T-cell (primary cell): Measurements from ENCODE around the gene LOXL4. TPM values are rescaled to one million over a fixed set of nuclear protein-coding genes. Genes with fewer than 3 reads are reported as not detected.
A peak's percentile ranks its signal among the peaks of the same experiment; 100 is the strongest.

Source experiments
- ATAC-seq, 4 experiments: fragments of 200-7000 bp in 3 of 4; fragments of 150-1000 bp in 1 of 4; cut with Tn5 transposase; replicated peaks in 1 of 4; 1 replicate in 3 of 4; 2 replicates in 1 of 4; pipeline ENCODE4 v1.10.0; 2021; ENCODE audit warnings: moderate library complexity in 3 of 4, mild to moderate bottlenecking in 2 of 4, moderate number of reproducible peaks in 1 of 4
- CTCF ChIA-PET, 2 donors: fragments of 300-600 bp; sonication (Branson Sonifier 250); formaldehyde crosslinking; loops; one replicate each; lab custom pipeline; 2022; ENCODE audit warnings: antibody characterized with exemption in 2 of 2; lab: Charles Lee
- POLR2A ChIA-PET, 2 donors: fragments of 300-600 bp; sonication (Branson Sonifier 250); formaldehyde crosslinking; loops; one replicate each; lab custom pipeline; 2022; ENCODE audit warnings: antibody characterized with exemption in 2 of 2; lab: Charles Lee
- DNase-seq, 35 experiments: peaks; one replicate each; pipeline versions ENCODE4 v3.0.0 to v3.0.0-alpha.2; 2013 to 2023
- H3K27ac ChIP-seq: one replicate; pipeline ENCODE4 v1.5.1; 2013; ENCODE audit warnings: low read length
- H3K27me3 ChIP-seq, 2 experiments: replicated peaks in 1 of 2; 1 replicate in 1 of 2; 2 replicates in 1 of 2; pipeline versions ENCODE4 v1.6.1 to v1.7.0; 2013; ENCODE audit warnings: low read length in 1 of 2, mixed read lengths in 1 of 2; ENCODE audit not compliant: control insufficient read depth in 2 of 2, insufficient read depth in 2 of 2; ENCODE audit errors: extremely low read depth in 1 of 2
- H3K36me3 ChIP-seq, 2 donors: 1 replicate in 1 of 2; 2 replicates in 1 of 2; pipeline versions ENCODE4 v1.6.1 to v1.7.0; 2013; ENCODE audit warnings: low read length in 1 of 2; ENCODE audit not compliant: control insufficient read depth in 2 of 2, insufficient read depth in 1 of 2; ENCODE audit errors: extremely low read depth in 1 of 2
- H3K4me1 ChIP-seq, 2 experiments: 1 replicate in 1 of 2; 2 replicates in 1 of 2; pipeline versions ENCODE4 v1.6.1 to v1.7.0; 2013; ENCODE audit warnings: low read length in 2 of 2, mixed read lengths in 1 of 2; ENCODE audit not compliant: insufficient read depth in 2 of 2, control insufficient read depth in 1 of 2; ENCODE audit errors: extremely low read depth in 1 of 2
- H3K4me3 ChIP-seq, 2 donors: 1 replicate in 1 of 2; 2 replicates in 1 of 2; pipeline versions ENCODE4 v1.5.1 to v1.7.0; 2013; ENCODE audit warnings: mild to moderate bottlenecking in 2 of 2, low read length in 1 of 2, moderate library complexity in 1 of 2; ENCODE audit not compliant: control insufficient read depth in 1 of 2; ENCODE audit errors: extremely low read depth in 1 of 2
- H3K9me3 ChIP-seq: 2 replicates; pipeline ENCODE4 v1.7.0; 2013
- H3K27ac Mint-ChIP-seq, 2 donors: one replicate each; pipeline ENCODE4 v1.8.0; 2020 to 2021; ENCODE audit warnings: mild to moderate bottlenecking in 2 of 2, mixed read lengths in 2 of 2
- H3K27me3 Mint-ChIP-seq, 2 donors: one replicate each; pipeline ENCODE4 v1.8.0; 2021 to 2022; ENCODE audit warnings: mixed read lengths in 2 of 2
- H3K36me3 Mint-ChIP-seq: one replicate; pipeline ENCODE4 v1.8.0; 2021; ENCODE audit warnings: mixed read lengths
- H3K4me1 Mint-ChIP-seq, 3 donors: one replicate each; pipeline ENCODE4 v1.8.0; 2020 to 2022; ENCODE audit warnings: mixed read lengths in 3 of 3, mild to moderate bottlenecking in 1 of 3
- H3K4me3 Mint-ChIP-seq, 3 donors: one replicate each; pipeline ENCODE4 v1.8.0; 2020 to 2022; ENCODE audit warnings: mild to moderate bottlenecking in 3 of 3, mixed read lengths in 3 of 3, moderate library complexity in 3 of 3
- H3K9me3 Mint-ChIP-seq, 3 donors: one replicate each; pipeline ENCODE4 v1.8.0; 2020 to 2022; ENCODE audit warnings: mixed read lengths in 3 of 3
- WGBS: methylation state at CpG from one replicate; pipeline ENCODE4 v1.1.5; 2013; ENCODE audit warnings: missing lambda C conversion rate; ENCODE audit not compliant: insufficient coverage; 5-methylcytosine and 5-hydroxymethylcytosine counted together
- total RNA-seq, 35 experiments: library from RNA in 6 of 35; stranded (reverse) in 6 of 35; fragments of 120-200 nt in 1 of 35; gene quantifications; one replicate each; pipeline versions ENCODE4 v1.2.1 to v1.2.4 and lab custom pipeline; 2013 to 2026

The LOXL4 gene
- total RNA-seq, 5 donors from 2014 or later (not counting 1 experiment from before 2014, with no cell fraction given), result 0.09 TPM; not detected in 4

DNA sequence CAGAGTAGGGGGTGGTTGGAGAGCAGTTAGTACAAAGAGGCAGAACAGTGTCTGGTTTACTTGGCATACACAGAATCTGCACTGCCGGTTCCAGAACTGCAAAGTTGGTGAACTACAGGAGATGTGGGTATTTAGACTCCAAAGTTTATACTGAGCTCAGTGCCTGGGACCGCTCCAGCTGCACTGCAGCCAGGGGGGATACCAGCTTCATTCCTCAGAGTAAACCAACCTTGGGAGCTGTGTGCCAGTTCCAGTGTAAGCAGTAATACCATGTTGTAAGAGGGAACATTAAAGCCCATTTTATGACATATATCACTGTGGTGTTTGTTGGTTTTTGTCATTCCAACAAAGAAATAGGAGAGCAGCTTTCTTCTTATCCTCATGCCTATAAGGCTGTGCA, 23.4 kb downstream of the LOXL4 start:
- H3K4me3 ChIP-seq, result no peak overlapping the region
- Mint-ChIP-seq H3K4me1 (no peaks in the 10 kb centered on the region), H3K4me3 (no peak overlapping the region), H3K27ac (no peak overlapping the region), H3K9me3 (no peaks in the 10 kb centered on the region), H3K27me3 (no peaks in the 10 kb centered on the region), H3K36me3 (peaks cover 54% of the 10 kb centered on the region)
- WGBS, result no CpG with 5 or more reads among the region's 2 CpGs
- CTCF ChIA-PET, result interaction anchor here in 1 of 2 donors (0.6 kb wide), 1 partner anchor 66 kb away, joined by 3 read pairs; no protein-coding TSS in a partner anchor
- ATAC-seq (no peak), DNase-seq (no peak)
- peaks cover 17 to 73% of the 10 kb centered on the region in 2 donors for H3K36me3 ChIP-seq
- POLR2A ChIA-PET, result no interaction called here
- no peaks in the 10 kb centered on the region for H3K4me1 ChIP-seq
- H3K27ac ChIP-seq, result no peak overlapping the region
- no peaks in the 10 kb centered on the region for H3K9me3 ChIP-seq
- no peaks in the 10 kb centered on the region for H3K27me3 ChIP-seq

DNA sequence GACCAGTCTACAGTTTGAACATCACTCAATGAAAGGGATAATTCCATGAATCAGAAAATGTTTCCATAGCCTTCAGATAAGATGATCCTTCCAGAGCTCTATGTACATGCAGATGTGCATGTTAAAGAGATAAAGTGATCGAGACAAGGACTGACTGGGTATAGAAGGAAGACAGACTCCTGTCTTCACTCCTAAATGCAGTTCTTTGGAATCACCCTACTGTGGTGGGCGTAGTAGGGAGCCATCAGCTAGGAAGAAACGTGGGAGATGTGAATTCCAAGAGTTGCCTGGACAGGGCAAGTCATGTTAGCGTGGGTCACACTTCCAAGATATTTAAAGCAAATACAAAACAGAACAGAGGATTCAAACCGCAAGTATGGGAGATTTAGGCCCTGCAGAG, 23.9 kb downstream of the LOXL4 start:
- H3K27ac Mint-ChIP-seq, result no peak overlapping the region
- CTCF ChIA-PET, result no interaction called here

DNA sequence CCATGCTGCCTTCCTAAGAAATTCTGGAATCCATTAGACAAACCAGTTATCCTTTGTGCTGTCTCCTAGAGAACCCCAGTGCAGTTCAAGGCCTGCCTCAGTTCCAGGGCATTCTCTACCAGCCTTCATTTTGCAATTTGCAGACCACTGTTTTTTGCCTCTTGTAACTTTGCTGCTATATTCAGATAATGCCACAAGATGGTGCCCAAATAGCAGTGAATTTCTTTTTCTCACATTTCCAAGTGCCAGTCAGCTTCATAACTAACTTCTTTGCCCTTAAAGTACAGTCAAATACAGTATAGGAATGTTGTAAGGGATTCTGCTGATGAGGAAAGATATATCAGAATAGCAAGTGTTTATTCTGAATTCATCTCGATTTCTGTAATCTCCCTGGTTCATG, 25.2 kb downstream of the LOXL4 start:
- Mint-ChIP-seq H3K27ac (no peak overlapping the region), H3K27me3 (no peaks in the 10 kb centered on the region), H3K36me3 (peaks cover 58% of the 10 kb centered on the region), H3K4me3 (no peak overlapping the region), H3K4me1 (peaks cover 0 to 3% (median 3%) of the 10 kb centered on the region in 3 donors), H3K9me3 (no peaks in the 10 kb centered on the region)
- WGBS, result no CpG with 5 or more reads among the region's 1 CpG
- Histone ChIP-seq H3K27me3 (no peaks in the 10 kb centered on the region), H3K4me1 (no peaks in the 10 kb centered on the region), H3K4me3 (no peak overlapping the region), H3K9me3 (no peaks in the 10 kb centered on the region), H3K36me3 (peaks cover 17 to 69% of the 10 kb centered on the region in 2 donors), H3K27ac (no peak overlapping the region)
- DNase-seq (peak in 1 of 35 experiments; percentile 9), ATAC-seq (no peak)
- ChIA-PET CTCF (no interaction called here), POLR2A (no interaction called here)

More for the DNA sequence above, 23.9 kb downstream of the LOXL4 start:
- DNase-seq (no peak), ATAC-seq (no peak)
- H3K4me1 ChIP-seq, result no peaks in the 10 kb centered on the region
- POLR2A ChIA-PET, result no interaction called here
- peaks cover 17 to 76% of the 10 kb centered on the region in 2 donors for H3K36me3 ChIP-seq
- WGBS, result no CpG with 5 or more reads among the region's 5 CpGs
- H3K27me3 ChIP-seq, result no peaks in the 10 kb centered on the region
- no peak overlapping the region for H3K4me3 Mint-ChIP-seq
- no peak overlapping the region for H3K4me3 ChIP-seq
- H3K9me3 Mint-ChIP-seq, result no peaks in the 10 kb centered on the region
- H3K27me3 Mint-ChIP-seq, result no peaks in the 10 kb centered on the region
- H3K27ac ChIP-seq, result no peak overlapping the region
- no peaks in the 10 kb centered on the region for H3K4me1 Mint-ChIP-seq
- no peaks in the 10 kb centered on the region for H3K9me3 ChIP-seq
- H3K36me3 Mint-ChIP-seq, result peaks cover 55% of the 10 kb centered on the region

DNA sequence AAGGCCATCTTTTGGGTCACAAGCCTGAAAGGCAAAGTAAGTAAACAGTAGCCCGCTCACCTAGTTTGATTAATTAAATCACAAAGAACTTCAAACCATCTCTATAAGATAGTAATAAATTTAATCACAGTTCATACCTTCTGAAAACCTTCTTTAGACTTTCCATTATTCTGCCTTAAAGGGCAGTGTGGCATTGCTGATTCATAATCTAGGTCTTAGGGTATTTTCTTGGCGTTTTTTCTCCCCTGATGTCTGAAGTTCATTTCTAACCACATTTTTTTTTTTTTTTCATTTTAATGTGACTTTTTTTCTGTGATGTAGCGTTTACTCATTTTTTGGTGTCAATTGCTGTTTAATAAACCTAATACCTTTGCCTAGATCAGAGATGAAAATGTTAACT, 27.5 kb downstream of the LOXL4 start:
- no peaks in the 10 kb centered on the region for H3K4me1 ChIP-seq
- Mint-ChIP-seq H3K36me3 (peaks cover 64% of the 10 kb centered on the region), H3K9me3 (no peaks in the 10 kb centered on the region), H3K27ac (no peak overlapping the region), H3K4me3 (no peak overlapping the region), H3K4me1 (peaks cover 0 to 9% (median 5%) of the 10 kb centered on the region in 3 donors), H3K27me3 (no peaks in the 10 kb centered on the region)
- peaks cover 12 to 67% of the 10 kb centered on the region in 2 donors for H3K36me3 ChIP-seq
- H3K27me3 ChIP-seq, result no peaks in the 10 kb centered on the region
- CTCF ChIA-PET, result no interaction called here
- POLR2A ChIA-PET, result no interaction called here
- WGBS, result no CpG with 5 or more reads among the region's 3 CpGs
- ATAC-seq, result no peak
- no peaks in the 10 kb centered on the region for H3K9me3 ChIP-seq
- H3K27ac ChIP-seq, result no peak overlapping the region
- H3K4me3 ChIP-seq, result no peak overlapping the region
- no peak for DNase-seq

DNA sequence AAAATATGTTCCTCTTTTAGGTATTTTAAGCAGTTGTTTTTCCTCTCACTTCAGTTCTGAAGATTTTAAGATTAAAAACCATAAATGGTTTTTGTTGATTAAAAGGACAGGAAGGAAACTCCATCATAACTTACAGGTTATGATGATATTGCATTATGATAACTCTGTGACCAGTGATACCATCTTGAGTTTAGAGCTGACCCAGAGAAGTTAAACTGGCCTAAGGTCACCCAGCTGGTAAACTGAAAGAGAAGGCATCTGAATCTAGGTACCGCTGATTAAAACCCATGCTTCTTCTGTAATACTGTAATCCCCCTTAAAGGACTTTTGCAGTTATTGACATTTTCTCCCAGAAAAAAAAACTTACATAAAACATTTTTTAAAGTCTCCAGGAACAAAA, 29.6 kb downstream of the LOXL4 start:
- H3K9me3 Mint-ChIP-seq, result no peaks in the 10 kb centered on the region
- Histone ChIP-seq H3K27me3 (no peaks in the 10 kb centered on the region), H3K9me3 (no peaks in the 10 kb centered on the region), H3K27ac (no peak overlapping the region), H3K36me3 (peaks cover 3 to 62% of the 10 kb centered on the region in 2 donors), H3K4me1 (no peaks in the 10 kb centered on the region), H3K4me3 (no peak overlapping the region)
- WGBS, result no CpG with 5 or more reads among the region's 1 CpG
- no peak overlapping the region for H3K4me3 Mint-ChIP-seq
- H3K27me3 Mint-ChIP-seq, result no peaks in the 10 kb centered on the region
- peaks cover 0 to 9% (median 5%) of the 10 kb centered on the region in 3 donors for H3K4me1 Mint-ChIP-seq
- CTCF ChIA-PET, result no interaction called here
- DNase-seq, result no peak
- peaks cover 62% of the 10 kb centered on the region for H3K36me3 Mint-ChIP-seq
- POLR2A ChIA-PET, result no interaction called here
- H3K27ac Mint-ChIP-seq, result no peak overlapping the region
- ATAC-seq, result no peak

DNA sequence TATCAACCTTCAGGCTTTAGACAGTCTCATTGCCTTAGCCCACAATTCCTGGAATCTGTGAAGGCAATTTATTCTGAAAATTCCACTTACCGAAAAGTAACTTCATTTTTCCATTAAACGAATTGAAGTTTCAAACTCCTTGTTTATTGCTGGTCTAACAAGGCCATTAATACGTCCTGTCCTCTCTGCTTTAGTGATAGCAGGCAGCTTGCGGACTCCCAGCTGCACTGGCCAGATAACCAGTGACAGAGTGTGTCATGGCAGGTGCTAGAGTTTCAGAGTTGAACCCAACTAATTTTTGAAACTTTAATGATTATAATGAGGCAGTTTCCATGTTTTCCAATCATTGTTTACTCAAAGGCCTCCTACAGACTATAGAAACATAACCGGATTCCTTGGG, 31.1 kb downstream of the LOXL4 start:
- Mint-ChIP-seq H3K9me3 (no peaks in the 10 kb centered on the region), H3K4me1 (peaks cover 0 to 9% (median 5%) of the 10 kb centered on the region in 3 donors), H3K27me3 (no peaks in the 10 kb centered on the region), H3K27ac (no peak overlapping the region), H3K36me3 (peaks cover 64% of the 10 kb centered on the region), H3K4me3 (no peak overlapping the region)
- no peaks in the 10 kb centered on the region for H3K9me3 ChIP-seq
- CTCF ChIA-PET, result no interaction called here
- ATAC-seq (no peak), DNase-seq (no peak)
- H3K27ac ChIP-seq, result no peak overlapping the region
- H3K27me3 ChIP-seq, result no peaks in the 10 kb centered on the region
- WGBS, result 88% methylated on average over 3 of the region's 5 CpGs
- no peaks in the 10 kb centered on the region for H3K4me1 ChIP-seq
- POLR2A ChIA-PET, result no interaction called here
- H3K36me3 ChIP-seq, result peaks cover 0 to 57% of the 10 kb centered on the region in 2 donors
- no peak overlapping the region for H3K4me3 ChIP-seq

DNA sequence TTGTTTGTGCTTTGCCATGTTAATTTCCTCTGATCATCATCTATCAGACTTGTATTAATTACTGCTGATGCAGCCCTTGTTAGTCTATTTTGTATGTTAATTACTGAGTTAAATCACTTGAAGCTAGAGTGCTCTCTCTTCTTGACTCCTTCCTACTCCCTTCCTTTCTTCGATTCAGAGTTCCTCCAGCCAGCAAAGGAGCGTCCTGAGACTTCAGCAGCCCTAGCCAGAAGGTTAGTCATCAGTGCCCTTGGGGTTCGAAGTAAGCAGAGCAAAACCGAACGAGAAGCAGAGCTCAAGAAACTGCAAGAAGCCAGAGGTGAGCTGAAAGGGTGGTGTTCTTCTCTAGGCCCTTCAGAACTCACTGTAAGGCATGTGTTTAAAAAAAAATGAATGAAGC, 32.1 kb downstream of the LOXL4 start:
- Mint-ChIP-seq H3K9me3 (no peaks in the 10 kb centered on the region), H3K27ac (no peak overlapping the region), H3K4me3 (no peak overlapping the region), H3K27me3 (no peaks in the 10 kb centered on the region), H3K4me1 (peaks cover 1 to 9% (median 5%) of the 10 kb centered on the region in 3 donors), H3K36me3 (peaks cover 67% of the 10 kb centered on the region)
- H3K4me3 ChIP-seq, result no peak overlapping the region
- no peak for DNase-seq
- no peaks in the 10 kb centered on the region for H3K27me3 ChIP-seq
- no peak overlapping the region for H3K27ac ChIP-seq
- WGBS, result 91% methylated on average over 5 of the region's 5 CpGs
- no peak for ATAC-seq
- ChIA-PET CTCF (no interaction called here), POLR2A (interaction anchor here in 1 of 2 donors (0.6 kb wide), 1 partner anchor 102 kb away, joined by 3 read pairs; the partner anchor contains the start of gene R3HCC1L)
- H3K9me3 ChIP-seq, result no peaks in the 10 kb centered on the region
- peaks cover 0 to 60% of the 10 kb centered on the region in 2 donors for H3K36me3 ChIP-seq
- H3K4me1 ChIP-seq, result no peaks in the 10 kb centered on the region
